ENCODE measurements around the gene MFAP3.

DNA sequence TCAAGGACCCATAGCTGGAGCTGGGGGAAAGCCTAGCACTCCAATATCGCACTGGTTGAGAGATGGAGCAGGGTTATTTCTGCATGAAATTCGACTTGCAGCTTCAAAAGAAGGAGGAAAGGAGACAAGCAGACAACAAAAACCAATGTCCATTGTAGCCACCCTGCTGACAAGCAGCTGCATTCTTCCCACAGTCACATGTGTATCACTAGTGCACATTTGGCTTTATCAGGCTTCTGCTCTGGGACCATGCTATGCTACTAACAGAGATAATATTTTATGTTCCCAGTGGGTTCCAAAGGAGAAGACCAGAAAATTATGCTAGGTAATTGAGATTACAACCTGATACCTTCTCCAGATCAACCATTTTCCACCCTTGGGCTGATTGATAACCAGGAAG, 59.7 kb downstream of the MFAP3 start:
- TF ChIP-seq, protein P1, sequence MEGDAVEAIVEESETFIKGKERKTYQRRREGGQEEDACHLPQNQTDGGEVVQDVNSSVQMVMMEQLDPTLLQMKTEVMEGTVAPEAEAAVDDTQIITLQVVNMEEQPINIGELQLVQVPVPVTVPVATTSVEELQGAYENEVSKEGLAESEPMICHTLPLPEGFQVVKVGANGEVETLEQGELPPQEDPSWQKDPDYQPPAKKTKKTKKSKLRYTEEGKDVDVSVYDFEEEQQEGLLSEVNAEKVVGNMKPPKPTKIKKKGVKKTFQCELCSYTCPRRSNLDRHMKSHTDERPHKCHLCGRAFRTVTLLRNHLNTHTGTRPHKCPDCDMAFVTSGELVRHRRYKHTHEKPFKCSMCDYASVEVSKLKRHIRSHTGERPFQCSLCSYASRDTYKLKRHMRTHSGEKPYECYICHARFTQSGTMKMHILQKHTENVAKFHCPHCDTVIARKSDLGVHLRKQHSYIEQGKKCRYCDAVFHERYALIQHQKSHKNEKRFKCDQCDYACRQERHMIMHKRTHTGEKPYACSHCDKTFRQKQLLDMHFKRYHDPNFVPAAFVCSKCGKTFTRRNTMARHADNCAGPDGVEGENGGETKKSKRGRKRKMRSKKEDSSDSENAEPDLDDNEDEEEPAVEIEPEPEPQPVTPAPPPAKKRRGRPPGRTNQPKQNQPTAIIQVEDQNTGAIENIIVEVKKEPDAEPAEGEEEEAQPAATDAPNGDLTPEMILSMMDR (IDR thresholded peaks at IDR 0.05; ENCODE audit: low read depth, low read length) = no peak
- no peak for TF ChIP-seq POLR2A (IDR thresholded peaks at IDR 0.05; ENCODE audit: extremely low read depth, insufficient read length)
- no peak for TF ChIP-seq MYC (IDR thresholded peaks at IDR 0.05; ENCODE audit: low read depth, low read length)
- TF ChIP-seq, protein P2, sequence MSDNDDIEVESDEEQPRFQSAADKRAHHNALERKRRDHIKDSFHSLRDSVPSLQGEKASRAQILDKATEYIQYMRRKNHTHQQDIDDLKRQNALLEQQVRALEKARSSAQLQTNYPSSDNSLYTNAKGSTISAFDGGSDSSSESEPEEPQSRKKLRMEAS (IDR thresholded peaks at IDR 0.05; ENCODE audit: low read depth, low read length) = no peak
